Hepatocyte (in vitro differentiated cells): ENCODE measurements around the gene MYLIP.

Source experiments
- EZH2phosphoT487 ChIP-seq: fragments of 200-600 bp; sonication (generic); IDR thresholded peaks from one replicate; pipeline ENCODE4 v1.6.1; 2018; ENCODE audit warnings: antibody characterized with exemption, mild to moderate bottlenecking, low read depth, moderate library complexity; ENCODE audit not compliant: unreplicated experiment, severe bottlenecking
- TF ChIP-seq, protein P1 (sequence below): fragments of 200-600 bp; sonication (generic); IDR thresholded peaks from 2 replicates; pipeline ENCODE4 v1.5.1; 2016; ENCODE audit warnings: antibody characterized with exemption, mild to moderate bottlenecking; ENCODE audit not compliant: poor library complexity

DNA sequence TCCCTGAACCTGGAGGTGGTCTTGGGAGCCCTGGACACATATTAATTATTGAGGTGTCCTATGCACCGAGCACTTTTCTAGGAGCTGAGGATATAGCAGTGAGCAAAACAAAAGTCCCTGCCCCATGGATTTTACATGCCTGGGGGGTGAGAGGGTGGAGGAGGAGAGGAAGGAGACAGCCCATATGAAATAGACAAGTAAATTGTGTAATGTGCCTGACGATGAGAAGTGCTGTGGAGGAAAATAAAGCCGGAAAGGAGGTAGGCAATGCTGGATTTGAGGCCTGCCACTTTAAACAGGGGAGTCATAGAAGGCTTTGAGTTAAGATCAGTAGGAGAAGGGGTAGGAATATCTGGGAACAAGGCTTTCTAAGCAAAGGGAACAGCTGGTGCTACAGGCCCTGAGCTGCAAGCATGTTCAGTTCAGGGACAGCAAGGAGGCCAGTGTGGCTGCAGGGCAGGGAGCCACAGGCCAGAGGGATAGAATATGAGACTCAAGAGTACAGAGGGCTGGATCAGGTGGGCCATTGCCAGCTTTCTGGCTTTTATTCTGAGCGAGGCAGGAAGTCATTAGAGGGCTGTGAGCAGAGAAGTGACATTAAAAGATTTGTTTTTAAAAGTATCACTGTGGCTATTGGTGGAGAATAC, 19.1 kb upstream of the MYLIP start:
- TF ChIP-seq, protein P1, sequence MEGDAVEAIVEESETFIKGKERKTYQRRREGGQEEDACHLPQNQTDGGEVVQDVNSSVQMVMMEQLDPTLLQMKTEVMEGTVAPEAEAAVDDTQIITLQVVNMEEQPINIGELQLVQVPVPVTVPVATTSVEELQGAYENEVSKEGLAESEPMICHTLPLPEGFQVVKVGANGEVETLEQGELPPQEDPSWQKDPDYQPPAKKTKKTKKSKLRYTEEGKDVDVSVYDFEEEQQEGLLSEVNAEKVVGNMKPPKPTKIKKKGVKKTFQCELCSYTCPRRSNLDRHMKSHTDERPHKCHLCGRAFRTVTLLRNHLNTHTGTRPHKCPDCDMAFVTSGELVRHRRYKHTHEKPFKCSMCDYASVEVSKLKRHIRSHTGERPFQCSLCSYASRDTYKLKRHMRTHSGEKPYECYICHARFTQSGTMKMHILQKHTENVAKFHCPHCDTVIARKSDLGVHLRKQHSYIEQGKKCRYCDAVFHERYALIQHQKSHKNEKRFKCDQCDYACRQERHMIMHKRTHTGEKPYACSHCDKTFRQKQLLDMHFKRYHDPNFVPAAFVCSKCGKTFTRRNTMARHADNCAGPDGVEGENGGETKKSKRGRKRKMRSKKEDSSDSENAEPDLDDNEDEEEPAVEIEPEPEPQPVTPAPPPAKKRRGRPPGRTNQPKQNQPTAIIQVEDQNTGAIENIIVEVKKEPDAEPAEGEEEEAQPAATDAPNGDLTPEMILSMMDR: no peak
- no peak for TF ChIP-seq EZH2phosphoT487
